DOHH2 (cell line): ENCODE results near the gene PTPRT.

Source experiments
- H3F3A ChIP-seq: fragments of 200-600 bp; sonication (generic), shearing (Covaris generic); 2 replicates; pipeline ENCODE4 v1.6.0; 2016; ENCODE audit warnings: antibody characterized with exemption, mild to moderate bottlenecking; ENCODE audit not compliant: control insufficient read depth, insufficient read depth
- H3K27ac ChIP-seq: fragments of 200-600 bp; sonication (generic); 2 replicates; pipeline ENCODE4 v1.5.1; 2014; ENCODE audit warnings: low read depth, mild to moderate bottlenecking, low read length, moderate library complexity
- H3K27me3 ChIP-seq: fragments of 200-600 bp; sonication (generic); 2 replicates; pipeline ENCODE4 v1.6.1; 2014; ENCODE audit warnings: mild to moderate bottlenecking, low read length, mixed read lengths; ENCODE audit not compliant: control insufficient read depth
- H3K36me3 ChIP-seq: fragments of 200-600 bp; sonication (generic); 2 replicates; pipeline ENCODE4 v1.6.1; 2014; ENCODE audit warnings: mild to moderate bottlenecking, low read length, moderate library complexity, mixed read lengths; ENCODE audit not compliant: control insufficient read depth
- H3K4me1 ChIP-seq: fragments of 200-600 bp; sonication (generic); 2 replicates; pipeline ENCODE4 v1.6.1; 2014; ENCODE audit warnings: mild to moderate bottlenecking, low read length, mixed read lengths; ENCODE audit not compliant: control insufficient read depth
- H3K4me2 ChIP-seq: fragments of 200-600 bp; sonication (generic); 2 replicates; pipeline ENCODE4 v1.6.0; 2014; ENCODE audit warnings: mild to moderate bottlenecking, low read length, moderate library complexity
- H3K4me3 ChIP-seq: fragments of 200-600 bp; sonication (generic); 2 replicates; pipeline ENCODE4 v1.5.1; 2014; ENCODE audit warnings: mild to moderate bottlenecking, low read length, mixed read lengths
- H3K79me2 ChIP-seq: fragments of 200-600 bp; sonication (generic); 2 replicates; pipeline ENCODE4 v1.6.1; 2014; ENCODE audit warnings: mild to moderate bottlenecking, low read length, mixed read lengths; ENCODE audit not compliant: control insufficient read depth
- H3K9me2 ChIP-seq: fragments of 200-600 bp; sonication (generic); replicated peaks from 2 replicates; pipeline ENCODE4 v1.6.1; 2014; ENCODE audit warnings: mild to moderate bottlenecking, low read length, mixed read lengths; ENCODE audit not compliant: control insufficient read depth
- H3K9me3 ChIP-seq: fragments of 200-600 bp; sonication (generic); 2 replicates; pipeline ENCODE4 v1.6.1; 2014; ENCODE audit warnings: antibody characterized with exemption, low read length, mixed read lengths; ENCODE audit not compliant: control insufficient read depth, insufficient read depth
- H4K20me1 ChIP-seq: fragments of 200-600 bp; sonication (generic); 2 replicates; pipeline ENCODE4 v1.6.0; 2014; ENCODE audit warnings: low read depth, mild to moderate bottlenecking, antibody characterized with exemption, low read length, moderate library complexity; ENCODE audit not compliant: control insufficient read depth, insufficient read depth
- CTCF ChIP-seq: fragments of 200-600 bp; sonication (generic); IDR thresholded peaks from one replicate; pipeline ENCODE4 v1.5.1; 2014; ENCODE audit warnings: antibody characterized with exemption, mild to moderate bottlenecking, low read depth, low read length; ENCODE audit not compliant: poor library complexity, severe bottlenecking
- EZH2phosphoT487 ChIP-seq: fragments of 200-600 bp; sonication (generic); IDR thresholded peaks from 2 replicates; pipeline ENCODE4 v1.6.1; 2017; ENCODE audit warnings: borderline replicate concordance, mild to moderate bottlenecking, antibody characterized with exemption, low read length, moderate library complexity, mixed read lengths

PTPRT gene

GRCh38 chr20:42678895-42679294 lies 510.8 kb downstream of the PTPRT start:
- Histone ChIP-seq H3K4me1 (no peaks in the 10 kb centered on the region), H3K4me3 (no peak overlapping the region), H4K20me1 (no peaks in the 10 kb centered on the region), H3K27me3 (no peaks in the 10 kb centered on the region), H3K4me2 (no peak overlapping the region), H3K9me3 (no peaks in the 10 kb centered on the region; the same call in 1 of the 2 replicates), H3F3A (no peaks in the 10 kb centered on the region), H3K79me2 (no peaks in the 10 kb centered on the region), H3K9me2 (no peaks in the 10 kb centered on the region), H3K36me3 (no peaks in the 10 kb centered on the region), H3K27ac (no peak overlapping the region)
- TF ChIP-seq CTCF (peak; percentile 31), EZH2phosphoT487 (no peak)

GRCh38 chr20:42656130-42656529 lies 533.6 kb downstream of the PTPRT start:
- no peaks in the 10 kb centered on the region for H3K4me1 ChIP-seq
- H3K9me2 ChIP-seq, result no peaks in the 10 kb centered on the region
- no peak overlapping the region for H3K4me3 ChIP-seq
- no peaks in the 10 kb centered on the region for H3K36me3 ChIP-seq
- H3K27ac ChIP-seq, result no peak overlapping the region
- TF ChIP-seq CTCF (no peak), EZH2phosphoT487 (no peak)
- no peaks in the 10 kb centered on the region for H3K27me3 ChIP-seq
- H3F3A ChIP-seq, result no peaks in the 10 kb centered on the region
- H3K9me3 ChIP-seq, result no peaks in the 10 kb centered on the region
- no peaks in the 10 kb centered on the region for H4K20me1 ChIP-seq
- no peak overlapping the region for H3K4me2 ChIP-seq
- no peaks in the 10 kb centered on the region for H3K79me2 ChIP-seq

GRCh38 chr20:42652266-42652665 lies 537.4 kb downstream of the PTPRT start:
- no peak for TF ChIP-seq EZH2phosphoT487
- TF ChIP-seq CTCF, result no peak
- Histone ChIP-seq H3K9me2 (no peaks in the 10 kb centered on the region), H3K79me2 (no peaks in the 10 kb centered on the region), H3K27ac (no peak overlapping the region), H3F3A (no peaks in the 10 kb centered on the region), H3K36me3 (no peaks in the 10 kb centered on the region), H3K4me3 (no peak overlapping the region), H3K4me2 (no peak overlapping the region), H3K4me1 (no peaks in the 10 kb centered on the region), H4K20me1 (no peaks in the 10 kb centered on the region), H3K9me3 (no peaks in the 10 kb centered on the region), H3K27me3 (no peaks in the 10 kb centered on the region)

- H3K4me2 ChIP-seq, result no peak overlapping the region
- no peaks in the 10 kb centered on the region for H3K36me3 ChIP-seq
- H3K27me3 ChIP-seq, result no peaks in the 10 kb centered on the region
- H3K27ac ChIP-seq, result no peak overlapping the region
- H4K20me1 ChIP-seq, result no peaks in the 10 kb centered on the region
- no peak overlapping the region for H3K4me3 ChIP-seq
- TF ChIP-seq CTCF (no peak), EZH2phosphoT487 (no peak)
- no peaks in the 10 kb centered on the region for H3K9me3 ChIP-seq
- no peaks in the 10 kb centered on the region for H3K4me1 ChIP-seq
- no peaks in the 10 kb centered on the region for H3K79me2 ChIP-seq
- H3K9me2 ChIP-seq, result no peaks in the 10 kb centered on the region
- no peaks in the 10 kb centered on the region for H3F3A ChIP-seq
These were observed 539.4 kb downstream of the PTPRT start for GRCh38 chr20:42650191-42650746.
